ENCODE results near the gene ARHGEF5.
A peak's percentile ranks its signal among the peaks of the same experiment; 100 is the strongest.
"Not testable (repeated sequence)": the region's sequence is repeated elsewhere in the genome, so short reads cannot be mapped to it uniquely, and the experiment has no call there.

ARHGEF5 gene

GRCh38 chr7:144416341-144416740 is 61.1 kb downstream of the ARHGEF5 start:
- no peak for DNase-seq (ENCODE audit: low read depth in 1 of 2, low spot score in 1 of 2)
- Histone ChIP-seq H3K27me3 (ENCODE audit: insufficient read depth, poor library complexity, severe bottlenecking) (no peaks in the 10 kb centered on the region), H3K27ac (replicated peaks) (no peak overlapping the region), H3K4me3 (replicated peaks; ENCODE audit: insufficient read depth, low read length) (no peak overlapping the region)
- no peak for TF ChIP-seq GABPA (IDR thresholded peaks at IDR 0.05; ENCODE audit: low read depth)
- TF ChIP-seq POLR2AphosphoS5 (IDR thresholded peaks at IDR 0.05; ENCODE audit: low read depth), result no peak
- no peak for TF ChIP-seq SPI1 (IDR thresholded peaks at IDR 0.05; ENCODE audit: borderline replicate concordance, low read depth)
- no peak for TF ChIP-seq REST (IDR thresholded peaks at IDR 0.05; ENCODE audit: insufficient replicate concordance, low read depth)
- TF ChIP-seq CTCF (IDR thresholded peaks at IDR 0.05; ENCODE audit: insufficient read depth, low read length), result no peak

GRCh38 chr7:144418931-144419330 is 63.7 kb downstream of the ARHGEF5 start:
- H3K4me3 ChIP-seq (replicated peaks; ENCODE audit: insufficient read depth, low read length); H3K27ac ChIP-seq (replicated peaks); DNase-seq (ENCODE audit: low read depth in 1 of 2, low spot score in 1 of 2); H3K27me3 ChIP-seq (ENCODE audit: insufficient read depth, poor library complexity, severe bottlenecking): not testable (repeated sequence)

GRCh38 chr7:144427539-144427938 is 72.3 kb downstream of the ARHGEF5 start:
- H3K27me3 ChIP-seq (ENCODE audit: insufficient read depth, poor library complexity, severe bottlenecking); DNase-seq (ENCODE audit: low read depth in 1 of 2, low spot score in 1 of 2); H3K27ac ChIP-seq (replicated peaks); H3K4me3 ChIP-seq (replicated peaks; ENCODE audit: insufficient read depth, low read length): not testable (repeated sequence)

- Histone ChIP-seq H3K4me3 (replicated peaks; ENCODE audit: insufficient read depth, low read length) (no peak overlapping the region), H3K27ac (replicated peaks) (no peak overlapping the region), H3K27me3 (ENCODE audit: insufficient read depth, poor library complexity, severe bottlenecking) (no peaks in the 10 kb centered on the region)
- TF ChIP-seq CTCF (IDR thresholded peaks at IDR 0.05; ENCODE audit: insufficient read depth, low read length) (no peak), POLR2AphosphoS5 (IDR thresholded peaks at IDR 0.05; ENCODE audit: low read depth) (no peak), SPI1 (IDR thresholded peaks at IDR 0.05; ENCODE audit: borderline replicate concordance, low read depth) (0 out of 2 replicates have a peak, but pooled peaks have one; percentile 5), REST (IDR thresholded peaks at IDR 0.05; ENCODE audit: insufficient replicate concordance, low read depth) (no peak), GABPA (IDR thresholded peaks at IDR 0.05; ENCODE audit: low read depth) (no peak)
- DNase-seq (ENCODE audit: low read depth in 1 of 2, low spot score in 1 of 2), result no peak
Measured at GRCh38 chr7:144428431-144428830, 73.2 kb downstream of the ARHGEF5 start.
